GM19099 (cell line): ENCODE data around the gene MAP4K4.

Source experiments
- POLR2A ChIP-seq: IDR thresholded peaks from 3 replicates; pipeline ENCODE4 v1.6.1; 2011; ENCODE audit warnings: low read depth; ENCODE audit not compliant: insufficient read length; ENCODE audit errors: extremely low read depth

Gene MAP4K4

DNA sequence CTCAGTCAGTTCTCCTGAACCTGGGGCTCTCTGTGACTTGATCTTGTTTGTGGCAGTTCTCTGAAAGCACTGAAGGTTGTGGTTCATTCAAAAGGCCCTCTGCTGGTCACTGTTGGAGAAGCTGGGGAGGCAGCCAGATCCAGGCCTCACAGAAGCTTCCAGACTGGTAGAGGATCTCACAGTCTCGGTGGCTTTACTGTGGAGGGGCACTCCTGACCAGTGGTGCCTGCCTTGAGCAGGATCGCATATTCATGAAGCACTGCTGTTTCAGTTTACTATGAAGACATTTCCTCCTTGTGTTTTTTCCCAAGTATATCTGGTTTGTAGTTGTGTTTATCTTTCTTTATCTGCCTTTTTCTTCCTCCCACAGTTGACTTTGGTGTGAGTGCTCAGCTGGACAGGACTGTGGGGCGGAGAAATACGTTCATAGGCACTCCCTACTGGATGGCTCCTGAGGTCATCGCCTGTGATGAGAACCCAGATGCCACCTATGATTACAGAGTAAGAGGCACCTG, 133.9 kb downstream of the MAP4K4 start:
- no peak for TF ChIP-seq POLR2A

DNA sequence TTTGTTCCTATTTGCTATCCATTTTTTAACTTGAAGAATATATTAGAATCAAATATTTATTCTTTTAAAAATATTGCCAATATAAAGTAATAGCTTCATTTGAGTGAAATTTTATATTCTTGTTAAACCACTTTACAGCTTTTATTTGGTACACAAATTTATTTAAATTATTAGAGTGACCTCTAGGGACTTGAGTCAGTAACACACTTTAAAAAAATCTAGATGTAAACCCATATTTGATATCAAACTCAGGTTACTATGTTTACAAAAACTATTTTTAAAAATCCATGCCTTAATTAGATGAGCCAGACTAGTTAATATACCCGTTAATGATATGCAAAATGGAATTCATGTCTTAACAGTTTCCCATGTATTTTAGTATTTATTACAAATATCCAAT, 134.6 kb downstream of the MAP4K4 start:
- no peak for TF ChIP-seq POLR2A

DNA sequence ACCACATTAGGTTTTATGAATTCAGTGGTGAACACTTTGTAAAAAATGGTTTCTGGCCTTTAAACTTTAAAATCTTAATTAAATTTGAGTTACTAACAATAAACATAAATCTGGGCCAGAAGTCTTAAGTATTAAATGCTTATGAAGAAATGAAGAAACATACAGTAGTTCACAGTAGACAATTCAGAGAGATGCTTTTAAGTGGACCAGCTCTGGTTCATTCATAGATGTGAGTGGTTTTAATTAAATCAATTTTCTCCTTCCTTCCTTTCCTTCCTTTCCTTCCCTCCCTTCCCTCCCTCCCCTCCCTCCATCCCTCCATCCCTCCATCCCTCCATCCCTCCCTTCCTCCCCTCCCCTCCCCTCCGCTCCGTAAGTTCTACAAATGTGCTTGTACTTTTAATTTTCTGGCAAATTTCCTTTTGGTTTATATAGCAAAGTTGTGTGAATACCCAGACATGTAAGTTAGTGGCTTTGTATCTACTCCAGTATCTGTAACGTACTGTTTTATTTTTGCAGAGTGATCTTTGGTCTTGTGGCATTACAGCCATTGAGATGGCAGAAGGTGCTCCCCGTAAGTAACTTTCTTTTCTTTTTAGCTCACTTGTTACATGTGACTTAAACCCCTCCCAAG, 136.5 kb downstream of the MAP4K4 start:
- TF ChIP-seq POLR2A, result no peak

GRCh38 chr2:101837354-101837753, 139.8 kb downstream of the MAP4K4 start:
- no peak for TF ChIP-seq POLR2A

DNA sequence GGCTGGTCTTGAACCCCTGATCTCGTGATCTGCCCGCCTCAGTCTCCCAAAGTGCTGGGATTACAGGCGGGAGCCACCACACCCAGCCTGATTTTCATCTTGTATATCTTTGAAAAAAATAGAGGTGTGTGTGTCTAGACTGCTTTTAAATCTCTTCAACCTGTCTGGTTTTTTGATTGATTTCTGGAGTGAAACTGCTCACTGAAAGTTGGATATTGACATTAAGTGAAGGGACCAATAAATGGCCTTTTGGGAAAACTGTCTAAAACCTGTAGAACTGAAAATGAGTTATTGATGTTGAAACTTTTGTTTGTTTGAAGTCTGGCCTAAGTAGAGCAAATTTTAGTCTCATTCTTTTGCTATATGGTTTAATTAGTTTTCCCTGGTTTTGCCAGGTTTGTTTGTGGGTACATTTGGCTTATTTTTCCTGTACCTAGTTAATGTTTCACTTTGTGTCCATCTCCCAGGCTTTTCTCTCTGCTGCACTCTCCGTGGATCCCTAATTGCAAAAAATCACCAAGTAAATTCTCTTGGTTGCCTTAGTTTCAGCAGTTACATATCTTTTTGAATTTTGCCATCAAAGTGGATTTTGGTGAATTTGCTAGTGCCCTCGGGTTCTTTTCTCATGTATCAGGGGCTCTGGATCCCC, 144.3 kb downstream of the MAP4K4 start:
- no peak for TF ChIP-seq POLR2A

- no peak for TF ChIP-seq POLR2A
These were observed 145.0 kb downstream of the MAP4K4 start for GRCh38 chr2:101842471-101842870.

DNA sequence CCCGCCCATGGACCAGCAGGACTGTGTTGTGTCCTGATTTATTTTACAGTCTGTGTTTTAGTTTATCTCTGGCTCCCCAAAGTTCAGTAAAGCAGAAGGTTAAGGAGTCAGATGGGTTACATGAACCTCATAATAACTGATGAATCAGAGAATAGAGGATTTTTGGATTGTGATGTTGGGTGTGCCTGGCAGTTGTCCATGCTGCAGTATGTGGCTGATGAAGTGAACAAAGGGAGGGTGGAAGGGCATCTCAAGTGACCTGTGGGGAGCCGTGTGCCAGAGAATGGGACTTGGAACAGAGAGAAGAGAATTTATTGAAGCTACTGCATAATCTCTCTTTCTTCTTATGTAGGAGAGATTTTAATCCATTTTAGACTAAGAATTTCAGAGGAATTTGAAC, 145.5 kb downstream of the MAP4K4 start:
- TF ChIP-seq POLR2A, result no peak

- no peak for TF ChIP-seq POLR2A
These were observed 146.0 kb downstream of the MAP4K4 start for GRCh38 chr2:101843471-101843870.

DNA sequence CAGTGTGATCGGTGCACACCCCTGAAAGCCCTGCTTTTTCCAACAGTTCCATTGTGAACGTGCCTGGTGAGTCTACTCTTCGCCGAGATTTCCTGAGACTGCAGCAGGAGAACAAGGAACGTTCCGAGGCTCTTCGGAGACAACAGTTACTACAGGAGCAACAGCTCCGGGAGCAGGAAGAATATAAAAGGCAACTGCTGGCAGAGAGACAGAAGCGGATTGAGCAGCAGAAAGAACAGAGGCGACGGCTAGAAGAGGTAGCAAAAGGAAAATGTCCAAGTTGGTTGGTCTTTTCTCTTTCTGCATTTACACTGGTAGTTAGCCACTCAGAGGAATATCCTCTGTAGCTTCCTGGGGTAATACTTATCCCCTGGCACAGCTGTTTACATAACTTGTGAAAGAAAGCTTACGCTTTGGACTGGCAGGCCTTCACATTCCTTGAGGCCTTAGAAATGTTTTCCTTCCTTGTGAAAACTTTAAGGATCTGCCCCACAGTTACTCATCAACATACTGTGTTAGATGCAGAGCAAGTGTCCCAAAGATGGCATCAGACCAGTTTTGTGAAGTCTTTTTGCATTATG, 146.6 kb downstream of the MAP4K4 start:
- no peak for TF ChIP-seq POLR2A

- no peak for TF ChIP-seq POLR2A
These were observed 149.5 kb downstream of the MAP4K4 start for GRCh38 chr2:101846973-101847372.

DNA sequence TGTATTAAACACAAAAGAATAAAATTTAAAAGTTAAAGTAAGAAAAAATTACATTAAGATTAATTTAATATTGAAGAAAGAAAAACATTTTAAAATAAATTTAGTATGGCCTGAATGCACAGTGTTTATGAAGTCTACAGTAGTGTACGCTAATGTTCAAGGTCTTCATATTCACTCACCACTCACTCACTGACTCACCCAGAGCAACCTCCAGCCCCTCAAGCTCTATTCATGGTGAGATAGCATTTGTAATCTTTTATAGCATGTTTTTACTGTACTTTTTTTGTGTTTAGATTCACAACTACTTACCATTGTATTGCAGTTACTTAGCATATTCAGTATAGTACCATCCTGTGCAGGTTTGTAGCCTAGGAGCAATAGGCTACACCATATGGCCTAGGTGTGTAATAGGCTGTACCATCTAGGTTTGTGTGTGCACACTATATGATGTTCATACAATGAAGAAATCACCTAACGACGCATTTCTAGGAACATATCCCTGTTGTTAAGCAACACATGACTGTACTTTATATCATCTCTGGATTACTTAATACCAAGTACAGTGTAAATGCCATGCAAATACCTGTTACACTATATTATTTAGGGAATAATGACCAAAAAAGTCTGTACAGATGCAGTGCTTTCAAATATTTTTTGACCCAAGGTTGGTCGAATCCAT, 150.3 kb downstream of the MAP4K4 start:
- no peak for TF ChIP-seq POLR2A

- no peak for TF ChIP-seq POLR2A
These were observed 151.4 kb downstream of the MAP4K4 start for GRCh38 chr2:101848769-101849410.

DNA sequence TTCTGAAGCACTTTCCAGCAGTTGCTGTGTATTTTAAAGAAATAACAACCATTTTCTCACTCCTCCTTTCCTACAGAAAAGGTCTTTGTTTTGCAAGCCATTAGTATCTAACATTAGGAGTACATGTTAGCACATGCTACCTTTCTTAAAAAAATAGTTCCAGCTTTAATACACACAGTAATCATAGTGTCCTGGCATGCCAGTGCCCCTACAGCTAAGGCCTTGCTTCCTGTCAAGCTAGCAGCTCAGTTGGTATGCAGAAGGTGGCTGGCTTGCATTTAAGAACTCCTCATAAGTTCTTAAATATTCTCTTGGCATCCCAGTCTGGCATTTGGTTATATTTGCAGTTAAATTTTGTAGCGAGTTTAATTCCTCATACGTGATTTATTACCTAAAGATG, 152.9 kb downstream of the MAP4K4 start:
- TF ChIP-seq POLR2A, result no peak

GRCh38 chr2:101850991-101851390, 153.5 kb downstream of the MAP4K4 start:
- TF ChIP-seq POLR2A, result no peak

DNA sequence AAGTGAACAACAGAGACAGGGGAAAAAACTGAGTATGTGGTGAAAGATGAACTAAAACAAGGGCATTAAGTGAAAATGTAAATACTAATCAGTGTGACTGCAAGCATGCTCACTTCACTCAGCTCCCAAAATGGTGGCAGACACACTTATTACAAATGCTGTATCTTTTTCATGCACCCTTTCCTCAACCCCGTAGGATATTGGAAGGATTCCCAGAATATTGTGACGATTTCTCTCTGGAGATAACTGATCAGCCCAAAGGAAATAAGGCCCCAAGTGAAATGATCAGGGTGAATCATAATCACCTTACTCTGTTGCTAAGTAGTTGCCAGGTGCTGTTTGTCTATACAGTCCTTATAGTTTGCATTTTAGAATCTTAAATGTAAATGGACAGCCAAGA, 155.3 kb downstream of the MAP4K4 start:
- TF ChIP-seq POLR2A, result no peak
